GDM1 (cell line): ENCODE results near the gene TPRX2.
"Not testable (repeated sequence)": the region's sequence is repeated elsewhere in the genome, so short reads cannot be mapped to it uniquely, and the experiment has no call there.

Experiments used
- DNase-seq: peaks from one replicate; lab custom pipeline; 2025; lab: John Stamatoyannopoulos, UW

Gene TPRX2

GRCh38 chr19:47861630-47862029, 2.6 kb downstream of the TPRX2 start:
- DNase-seq, result no peak

- peak; percentile 33 for DNase-seq
Observed at GRCh38 chr19:47863514-47863936, 4.5 kb downstream of the TPRX2 start.

GRCh38 chr19:47865166-47865565, 6.1 kb downstream of the TPRX2 start:
- no peak for DNase-seq

- DNase-seq, result no peak
Observed at GRCh38 chr19:47878906-47879305, 19.9 kb downstream of the TPRX2 start.

GRCh38 chr19:47879385-47879784, 20.4 kb downstream of the TPRX2 start:
- not testable (repeated sequence) for DNase-seq

- no peak for DNase-seq
Observed at GRCh38 chr19:47881757-47882156, 22.7 kb downstream of the TPRX2 start.

- no peak for DNase-seq
Observed at GRCh38 chr19:47882890-47883289, 23.9 kb downstream of the TPRX2 start.

- no peak for DNase-seq
Observed at GRCh38 chr19:47885067-47885463, 26.0 kb downstream of the TPRX2 start.

- no peak for DNase-seq
Observed at GRCh38 chr19:47886010-47886559, 27.1 kb downstream of the TPRX2 start, which contains the start of gene SULT2A1. Gene SULT2A1, minus strand, starts transcription at chr19:47886315. Its CDS starts 58 bp downstream, at chr19:47886257.

GRCh38 chr19:47890865-47891621, 32.0 kb downstream of the TPRX2 start:
- DNase-seq, result no peak

GRCh38 chr19:47891622-47891922, 32.5 kb downstream of the TPRX2 start:
- no peak for DNase-seq

GRCh38 chr19:47891923-47892666, 33.1 kb downstream of the TPRX2 start:
- no peak for DNase-seq

GRCh38 chr19:47895165-47895782, 36.2 kb downstream of the TPRX2 start:
- no peak for DNase-seq

- no peak for DNase-seq
Observed at GRCh38 chr19:47896019-47896418, 37.0 kb downstream of the TPRX2 start.

- no peak for DNase-seq
Observed at GRCh38 chr19:47896773-47897172, 37.7 kb downstream of the TPRX2 start.

- no peak for DNase-seq
Observed at GRCh38 chr19:47897861-47898260, 38.8 kb downstream of the TPRX2 start.

- DNase-seq, result no peak
Observed at GRCh38 chr19:47899335-47899734, 40.3 kb downstream of the TPRX2 start.

GRCh38 chr19:47901370-47901769, 42.3 kb downstream of the TPRX2 start:
- no peak for DNase-seq

GRCh38 chr19:47909350-47909749, 50.3 kb downstream of the TPRX2 start:
- DNase-seq, result not testable (repeated sequence)

- DNase-seq, result not testable (repeated sequence)
Observed at GRCh38 chr19:47910191-47910590, 51.2 kb downstream of the TPRX2 start.
